Measurements from ENCODE around the gene MTIF2.

- TF ChIP-seq, protein P1, sequence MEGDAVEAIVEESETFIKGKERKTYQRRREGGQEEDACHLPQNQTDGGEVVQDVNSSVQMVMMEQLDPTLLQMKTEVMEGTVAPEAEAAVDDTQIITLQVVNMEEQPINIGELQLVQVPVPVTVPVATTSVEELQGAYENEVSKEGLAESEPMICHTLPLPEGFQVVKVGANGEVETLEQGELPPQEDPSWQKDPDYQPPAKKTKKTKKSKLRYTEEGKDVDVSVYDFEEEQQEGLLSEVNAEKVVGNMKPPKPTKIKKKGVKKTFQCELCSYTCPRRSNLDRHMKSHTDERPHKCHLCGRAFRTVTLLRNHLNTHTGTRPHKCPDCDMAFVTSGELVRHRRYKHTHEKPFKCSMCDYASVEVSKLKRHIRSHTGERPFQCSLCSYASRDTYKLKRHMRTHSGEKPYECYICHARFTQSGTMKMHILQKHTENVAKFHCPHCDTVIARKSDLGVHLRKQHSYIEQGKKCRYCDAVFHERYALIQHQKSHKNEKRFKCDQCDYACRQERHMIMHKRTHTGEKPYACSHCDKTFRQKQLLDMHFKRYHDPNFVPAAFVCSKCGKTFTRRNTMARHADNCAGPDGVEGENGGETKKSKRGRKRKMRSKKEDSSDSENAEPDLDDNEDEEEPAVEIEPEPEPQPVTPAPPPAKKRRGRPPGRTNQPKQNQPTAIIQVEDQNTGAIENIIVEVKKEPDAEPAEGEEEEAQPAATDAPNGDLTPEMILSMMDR (conservative IDR thresholded peaks at IDR 0.05 in 1 of 2, IDR thresholded peaks at IDR 0.05 in 1 of 2; ENCODE audit: low read depth in 1 of 2, low read length in 2 of 2): no peak
- no peak for TF ChIP-seq EZH2 (IDR thresholded peaks at IDR 0.05; ENCODE audit: low read length, missing control alignments)
These were observed 13.3 kb upstream of the MTIF2 start for GRCh38 chr2:55282110-55282917.

All from fibroblast of lung (primary cell).